ENCODE data around the gene IDUA. TPM values are rescaled to one million over a fixed set of nuclear protein-coding genes. Genes with fewer than 3 reads are reported as not detected.

IDUA gene
- total RNA-seq, 3 donors from 2014 or later (not counting 1 experiment from before 2014, with no cell fraction given): 38.7 to 43.6 (median 43.0) TPM

GRCh38 chr4:1003271-1004070, 16.6 kb downstream of the IDUA start:
- H3K36me3 Mint-ChIP-seq: no peaks in the 10 kb centered on the region
- Histone ChIP-seq H3K36me3 (ENCODE audit: control insufficient read depth, insufficient read depth, low read length) (no peaks in the 10 kb centered on the region), H3K27me3 (ENCODE audit: control insufficient read depth, insufficient read depth, low read length) (peaks cover 24% of the 10 kb centered on the region), H3K4me3 (ENCODE audit: low read length) (no peak overlapping the region), H3K27ac (ENCODE audit: low read length) (no peak overlapping the region), H3K4me1 (ENCODE audit: control insufficient read depth, insufficient read depth, low read length) (peaks cover under 1% of the 10 kb centered on the region), H3K9me3 (ENCODE audit: control insufficient read depth, insufficient read depth, low read length) (no peaks in the 10 kb centered on the region)
- intact Hi-C loops (cut with micrococcal nuclease): loop anchor here (10.0 kb wide), 1 partner anchor 351 kb away; no protein-coding TSS in a partner anchor
- no peaks in the 10 kb centered on the region for H3K9me3 Mint-ChIP-seq
- H3K4me1 Mint-ChIP-seq: no peaks in the 10 kb centered on the region
- no peak overlapping the region for H3K27ac Mint-ChIP-seq
- peaks cover 20 to 27% of the 10 kb centered on the region in 2 donors for H3K27me3 Mint-ChIP-seq (ENCODE audit: low read depth in 2 of 2)
- ATAC-seq (no peak), DNase-seq (no peak)
- WGBS (ENCODE audit: insufficient coverage): 34% methylated on average over 62 of the region's 63 CpGs
- H3K4me3 Mint-ChIP-seq: no peak overlapping the region
- TF ChIP-seq CTCF (IDR thresholded peaks at IDR 0.05): no peak

- H3K27me3 Mint-ChIP-seq (ENCODE audit: low read depth in 2 of 2): peaks cover 25 to 31% of the 10 kb centered on the region in 2 donors
- Histone ChIP-seq H3K4me1 (ENCODE audit: control insufficient read depth, insufficient read depth, low read length) (peaks cover 6% of the 10 kb centered on the region), H3K9me3 (ENCODE audit: control insufficient read depth, insufficient read depth, low read length) (no peaks in the 10 kb centered on the region), H3K4me3 (ENCODE audit: low read length) (no peak overlapping the region), H3K27me3 (ENCODE audit: control insufficient read depth, insufficient read depth, low read length) (peaks cover 24% of the 10 kb centered on the region), H3K27ac (ENCODE audit: low read length) (no peak overlapping the region), H3K36me3 (ENCODE audit: control insufficient read depth, insufficient read depth, low read length) (no peaks in the 10 kb centered on the region)
- DNase-seq (no peak), ATAC-seq (no peak)
- no peak for TF ChIP-seq CTCF (IDR thresholded peaks at IDR 0.05)
- no peaks in the 10 kb centered on the region for H3K9me3 Mint-ChIP-seq
- H3K27ac Mint-ChIP-seq: no peak overlapping the region
- intact Hi-C loops (cut with micrococcal nuclease): loop anchor here (10.0 kb wide), 1 partner anchor 351 kb away; no protein-coding TSS in a partner anchor
- H3K4me1 Mint-ChIP-seq: peaks cover 5% of the 10 kb centered on the region in 2 donors
- WGBS (ENCODE audit: insufficient coverage): 95% methylated on average over 13 of the region's 13 CpGs
- no peaks in the 10 kb centered on the region for H3K36me3 Mint-ChIP-seq
- peak overlapping the region; percentile 13 for H3K4me3 Mint-ChIP-seq
These were observed 17.2 kb downstream of the IDUA start for GRCh38 chr4:1004071-1004418.

- Mint-ChIP-seq H3K36me3 (no peaks in the 10 kb centered on the region), H3K9me3 (no peaks in the 10 kb centered on the region), H3K27me3 (ENCODE audit: low read depth in 2 of 2) (peaks cover 25 to 28% of the 10 kb centered on the region in 2 donors), H3K27ac (no peak overlapping the region), H3K4me1 (peaks cover 7 to 8% of the 10 kb centered on the region in 2 donors), H3K4me3 (no peak overlapping the region)
- DNase-seq (no peak), ATAC-seq (no peak)
- WGBS (ENCODE audit: insufficient coverage): 88% methylated on average over 25 of the region's 25 CpGs
- Histone ChIP-seq H3K4me1 (ENCODE audit: control insufficient read depth, insufficient read depth, low read length) (peaks cover 9% of the 10 kb centered on the region), H3K27ac (ENCODE audit: low read length) (no peak overlapping the region), H3K36me3 (ENCODE audit: control insufficient read depth, insufficient read depth, low read length) (no peaks in the 10 kb centered on the region), H3K9me3 (ENCODE audit: control insufficient read depth, insufficient read depth, low read length) (no peaks in the 10 kb centered on the region), H3K4me3 (ENCODE audit: low read length) (no peak overlapping the region), H3K27me3 (ENCODE audit: control insufficient read depth, insufficient read depth, low read length) (peaks cover 20% of the 10 kb centered on the region)
- intact Hi-C loops (cut with micrococcal nuclease): loop anchor here (10.0 kb wide), 1 partner anchor 350 kb away; no protein-coding TSS in a partner anchor
- TF ChIP-seq CTCF (IDR thresholded peaks at IDR 0.05): no peak
These were observed 18.0 kb downstream of the IDUA start for GRCh38 chr4:1004557-1005485.
